ENCODE measurements around the gene BDP1.

Gene BDP1

GRCh38 chr5:71475788-71476384, 20.4 kb downstream of the BDP1 start:
- TF ChIP-seq, protein P1, sequence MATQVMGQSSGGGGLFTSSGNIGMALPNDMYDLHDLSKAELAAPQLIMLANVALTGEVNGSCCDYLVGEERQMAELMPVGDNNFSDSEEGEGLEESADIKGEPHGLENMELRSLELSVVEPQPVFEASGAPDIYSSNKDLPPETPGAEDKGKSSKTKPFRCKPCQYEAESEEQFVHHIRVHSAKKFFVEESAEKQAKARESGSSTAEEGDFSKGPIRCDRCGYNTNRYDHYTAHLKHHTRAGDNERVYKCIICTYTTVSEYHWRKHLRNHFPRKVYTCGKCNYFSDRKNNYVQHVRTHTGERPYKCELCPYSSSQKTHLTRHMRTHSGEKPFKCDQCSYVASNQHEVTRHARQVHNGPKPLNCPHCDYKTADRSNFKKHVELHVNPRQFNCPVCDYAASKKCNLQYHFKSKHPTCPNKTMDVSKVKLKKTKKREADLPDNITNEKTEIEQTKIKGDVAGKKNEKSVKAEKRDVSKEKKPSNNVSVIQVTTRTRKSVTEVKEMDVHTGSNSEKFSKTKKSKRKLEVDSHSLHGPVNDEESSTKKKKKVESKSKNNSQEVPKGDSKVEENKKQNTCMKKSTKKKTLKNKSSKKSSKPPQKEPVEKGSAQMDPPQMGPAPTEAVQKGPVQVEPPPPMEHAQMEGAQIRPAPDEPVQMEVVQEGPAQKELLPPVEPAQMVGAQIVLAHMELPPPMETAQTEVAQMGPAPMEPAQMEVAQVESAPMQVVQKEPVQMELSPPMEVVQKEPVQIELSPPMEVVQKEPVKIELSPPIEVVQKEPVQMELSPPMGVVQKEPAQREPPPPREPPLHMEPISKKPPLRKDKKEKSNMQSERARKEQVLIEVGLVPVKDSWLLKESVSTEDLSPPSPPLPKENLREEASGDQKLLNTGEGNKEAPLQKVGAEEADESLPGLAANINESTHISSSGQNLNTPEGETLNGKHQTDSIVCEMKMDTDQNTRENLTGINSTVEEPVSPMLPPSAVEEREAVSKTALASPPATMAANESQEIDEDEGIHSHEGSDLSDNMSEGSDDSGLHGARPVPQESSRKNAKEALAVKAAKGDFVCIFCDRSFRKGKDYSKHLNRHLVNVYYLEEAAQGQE (IDR thresholded peaks at IDR 0.05; ENCODE audit: insufficient read depth in 1 of 2, low read depth in 2 of 2, low read length in 2 of 2) = no peak
- TF ChIP-seq SIN3A (IDR thresholded peaks at IDR 0.05; ENCODE audit: borderline replicate concordance, insufficient read depth, low read length) = no peak
- TF ChIP-seq FOXP2 (optimal IDR thresholded peaks at IDR 0.05; ENCODE audit: borderline replicate concordance, extremely low read depth, extremely low read length, insufficient read depth) = no peak

GRCh38 chr5:71481441-71481840, 26.0 kb downstream of the BDP1 start:
- TF ChIP-seq POLR2AphosphoS5 (IDR thresholded peaks at IDR 0.05; ENCODE audit: low read depth, low read length) = no peak
- TF ChIP-seq, protein P1 (IDR thresholded peaks at IDR 0.05; ENCODE audit: insufficient read depth in 1 of 2, low read depth in 2 of 2, low read length in 2 of 2) = no peak
- no peak for TF ChIP-seq FOXP2 (optimal IDR thresholded peaks at IDR 0.05; ENCODE audit: borderline replicate concordance, extremely low read depth, extremely low read length, insufficient read depth)
- TF ChIP-seq SIN3A (IDR thresholded peaks at IDR 0.05; ENCODE audit: borderline replicate concordance, insufficient read depth, low read length) = no peak
- TF ChIP-seq TAF1 (IDR thresholded peaks at IDR 0.05; ENCODE audit: borderline replicate concordance, insufficient read depth, low read length) = no peak

DNA sequence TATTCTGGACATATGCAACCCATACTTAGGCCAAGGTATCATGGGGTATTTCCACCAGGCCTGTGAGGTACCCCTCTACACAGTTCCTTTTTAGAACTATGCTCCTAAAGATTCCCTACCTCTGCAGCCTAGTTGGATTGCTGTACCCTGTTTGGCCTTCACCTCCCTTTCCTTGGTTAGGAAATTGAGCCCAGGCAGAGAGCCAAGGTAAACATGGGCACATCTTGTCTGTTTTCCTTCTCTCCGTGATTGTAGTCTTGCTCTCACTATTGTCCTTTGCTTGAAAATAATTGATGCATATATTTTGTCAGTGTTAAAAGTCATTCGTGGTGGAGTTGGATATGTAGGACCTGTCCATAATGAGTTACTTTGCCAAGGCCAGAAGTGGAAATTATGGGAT, 26.7 kb downstream of the BDP1 start:
- no peak for TF ChIP-seq SIN3A (IDR thresholded peaks at IDR 0.05; ENCODE audit: borderline replicate concordance, insufficient read depth, low read length)
- TF ChIP-seq, protein P1 (IDR thresholded peaks at IDR 0.05; ENCODE audit: insufficient read depth in 1 of 2, low read depth in 2 of 2, low read length in 2 of 2) = 0 out of 4 replicates have a peak, but pooled peaks of 1 of the 2 experiments have one; percentile 10

DNA sequence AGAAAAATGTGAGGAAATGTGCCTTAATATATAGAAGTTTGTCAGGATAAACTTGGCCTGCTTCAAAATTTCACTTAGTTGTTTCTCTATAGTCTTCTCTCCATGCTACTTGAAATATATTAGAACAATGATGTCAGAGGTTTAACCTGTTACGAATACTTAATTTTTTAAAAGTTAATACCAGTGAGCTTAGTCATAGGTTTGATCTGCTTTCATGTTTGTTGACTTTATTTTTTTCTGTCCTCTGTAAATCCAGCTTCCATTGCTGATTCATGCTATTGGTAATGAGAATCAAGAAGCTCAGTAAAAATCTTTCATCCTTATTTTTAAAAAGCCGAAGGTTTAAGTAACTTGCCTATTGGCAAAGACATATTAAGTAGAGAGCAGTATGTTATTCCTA, 27.9 kb downstream of the BDP1 start:
- no peak for TF ChIP-seq POLR2AphosphoS5 (IDR thresholded peaks at IDR 0.05; ENCODE audit: low read depth, low read length)

DNA sequence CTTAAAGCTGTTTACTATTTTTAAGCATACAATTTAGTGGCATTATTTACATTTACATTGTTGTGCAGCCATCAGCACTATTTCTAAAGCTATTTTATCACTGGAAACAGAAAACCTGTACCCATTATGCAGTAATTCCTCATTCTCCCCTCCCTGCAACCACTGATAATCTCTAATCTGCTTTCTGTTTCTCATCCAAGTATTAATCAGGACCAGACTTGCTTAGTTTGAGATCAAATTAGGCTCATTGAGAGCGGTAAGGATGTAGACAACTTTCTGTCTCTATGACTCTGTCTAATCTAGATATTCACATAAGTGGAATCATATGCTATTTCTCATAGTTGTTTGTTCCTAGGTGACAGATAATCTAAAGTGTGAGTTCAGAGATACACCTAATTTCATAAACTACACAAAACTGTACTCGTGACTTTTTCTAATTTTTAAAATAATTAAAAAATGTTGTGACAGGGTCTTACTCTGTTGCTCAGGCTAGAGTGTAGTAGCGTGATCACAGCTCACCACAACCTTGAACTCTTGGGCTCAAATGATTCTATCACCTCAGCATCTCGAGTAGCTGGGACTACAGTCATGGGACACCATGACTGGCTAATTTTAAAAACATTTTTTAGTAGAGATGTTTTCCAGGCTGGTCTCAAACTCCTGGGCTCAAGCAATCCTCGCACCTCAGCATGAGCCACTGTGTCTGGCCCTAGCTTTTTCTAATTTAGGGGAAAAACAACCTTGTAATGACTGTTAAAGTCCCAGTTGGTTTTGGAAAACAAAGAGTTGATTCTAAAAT, 37.6 kb downstream of the BDP1 start:
- TF ChIP-seq FOXP2 (optimal IDR thresholded peaks at IDR 0.05; ENCODE audit: borderline replicate concordance, extremely low read depth, extremely low read length, insufficient read depth) = no peak
- no peak for TF ChIP-seq TAF1 (IDR thresholded peaks at IDR 0.05; ENCODE audit: borderline replicate concordance, insufficient read depth, low read length)
- TF ChIP-seq, protein P1 (IDR thresholded peaks at IDR 0.05; ENCODE audit: insufficient read depth in 1 of 2, low read depth in 2 of 2, low read length in 2 of 2) = no peak
- TF ChIP-seq POLR2AphosphoS5 (IDR thresholded peaks at IDR 0.05; ENCODE audit: low read depth, low read length) = no peak
- no peak for TF ChIP-seq SIN3A (IDR thresholded peaks at IDR 0.05; ENCODE audit: borderline replicate concordance, insufficient read depth, low read length)
